Cardiac muscle cell (in vitro differentiated cells and primary cell): Measurements from ENCODE around the gene CCND2. TPM values are rescaled to one million over a fixed set of nuclear protein-coding genes. Genes with fewer than 3 reads are reported as not detected.

Source experiments
- DNase-seq, 2 donors: peaks; one replicate each; pipeline versions ENCODE4 v3.0.0 to v3.0.0-alpha.2; 2010 to 2017; ENCODE audit warnings: low read depth in 1 of 2, low spot score in 1 of 2
- H3K27ac ChIP-seq: fragments of 200-600 bp; sonication (generic); 2 replicates; pipeline ENCODE4 v1.5.1; 2016
- H3K27me3 ChIP-seq: fragments of 200-600 bp; sonication (generic); 2 replicates; pipeline ENCODE4 v1.6.0; 2016; ENCODE audit warnings: control low read depth
- H3K36me3 ChIP-seq: fragments of 200-600 bp; sonication (generic); 2 replicates; pipeline ENCODE4 v1.5.1; 2016; ENCODE audit warnings: control low read depth
- H3K4me1 ChIP-seq: fragments of 200-600 bp; sonication (generic); 2 replicates; pipeline ENCODE4 v1.8.1; 2017; ENCODE audit warnings: low read depth, mild to moderate bottlenecking, mixed run types
- H3K4me3 ChIP-seq: fragments of 200-600 bp; sonication (generic); 2 replicates; pipeline ENCODE4 v1.5.1; 2016; ENCODE audit warnings: mild to moderate bottlenecking
- H3K9me3 ChIP-seq: fragments of 200-600 bp; sonication (generic); 2 replicates; pipeline ENCODE4 v1.5.1; 2017; ENCODE audit warnings: low read depth, mild to moderate bottlenecking, control low read depth
- polyA plus RNA-seq: library from polyadenylated mRNA; unstranded; fragments of >200 nt; fragmentation: Nextera tagmentation; extraction: Ambion mirVana; gene quantifications from 2 replicates; pipeline ENCODE4 v1.2.1, GENCODE V29; 2016
- total RNA-seq: library from RNA; depleted of rRNA; stranded (reverse); fragments of >200 nt; gene quantifications from 2 replicates; pipeline ENCODE4 v1.2.3, GENCODE V29; 2016
- TF ChIP-seq, protein P1 (sequence below): IDR thresholded peaks from 2 replicates; pipeline ENCODE4 v1.5.1; 2012; ENCODE audit warnings: low read depth, mild to moderate bottlenecking, low read length

CCND2 gene
- total and polyA plus RNA-seq, 2 experiments from 2014 or later = 89.9 to 91.5 TPM

DNA sequence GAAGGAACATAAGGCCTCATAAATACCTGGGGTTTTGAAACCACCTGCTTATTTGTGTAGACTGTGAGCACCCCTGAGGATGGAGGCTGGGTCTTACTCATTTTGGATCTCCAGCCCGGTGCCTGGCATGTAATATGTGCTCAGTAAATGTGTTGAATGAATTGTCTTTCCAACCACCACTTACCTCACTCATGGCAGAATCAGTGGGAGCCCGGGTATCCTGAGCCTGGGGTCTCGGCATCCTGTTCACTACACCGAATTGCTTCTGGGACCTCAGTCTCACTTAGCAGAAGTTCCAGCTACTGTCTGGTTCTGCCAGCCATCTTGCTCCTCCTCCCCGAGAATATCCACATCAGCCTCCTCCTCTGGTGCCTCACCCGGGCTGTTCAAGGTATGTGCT, 43.0 kb upstream of the CCND2 start:
- Histone ChIP-seq H3K36me3 (no peaks in the 10 kb centered on the region), H3K4me3 (no peak overlapping the region), H3K4me1 (no peaks in the 10 kb centered on the region), H3K27ac (no peak overlapping the region), H3K27me3 (no peaks in the 10 kb centered on the region), H3K9me3 (no peaks in the 10 kb centered on the region)
- no peak for DNase-seq
- TF ChIP-seq, protein P1, sequence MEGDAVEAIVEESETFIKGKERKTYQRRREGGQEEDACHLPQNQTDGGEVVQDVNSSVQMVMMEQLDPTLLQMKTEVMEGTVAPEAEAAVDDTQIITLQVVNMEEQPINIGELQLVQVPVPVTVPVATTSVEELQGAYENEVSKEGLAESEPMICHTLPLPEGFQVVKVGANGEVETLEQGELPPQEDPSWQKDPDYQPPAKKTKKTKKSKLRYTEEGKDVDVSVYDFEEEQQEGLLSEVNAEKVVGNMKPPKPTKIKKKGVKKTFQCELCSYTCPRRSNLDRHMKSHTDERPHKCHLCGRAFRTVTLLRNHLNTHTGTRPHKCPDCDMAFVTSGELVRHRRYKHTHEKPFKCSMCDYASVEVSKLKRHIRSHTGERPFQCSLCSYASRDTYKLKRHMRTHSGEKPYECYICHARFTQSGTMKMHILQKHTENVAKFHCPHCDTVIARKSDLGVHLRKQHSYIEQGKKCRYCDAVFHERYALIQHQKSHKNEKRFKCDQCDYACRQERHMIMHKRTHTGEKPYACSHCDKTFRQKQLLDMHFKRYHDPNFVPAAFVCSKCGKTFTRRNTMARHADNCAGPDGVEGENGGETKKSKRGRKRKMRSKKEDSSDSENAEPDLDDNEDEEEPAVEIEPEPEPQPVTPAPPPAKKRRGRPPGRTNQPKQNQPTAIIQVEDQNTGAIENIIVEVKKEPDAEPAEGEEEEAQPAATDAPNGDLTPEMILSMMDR = no peak

GRCh38 chr12:4238577-4238976, 35.0 kb upstream of the CCND2 start:
- Histone ChIP-seq H3K36me3 (no peaks in the 10 kb centered on the region), H3K4me3 (no peak overlapping the region), H3K4me1 (no peaks in the 10 kb centered on the region), H3K9me3 (no peaks in the 10 kb centered on the region), H3K27ac (no peak overlapping the region), H3K27me3 (no peaks in the 10 kb centered on the region)
- TF ChIP-seq, protein P1 = no peak
- DNase-seq = no peak

- Histone ChIP-seq H3K36me3 (no peaks in the 10 kb centered on the region), H3K4me1 (no peaks in the 10 kb centered on the region), H3K27ac (no peak overlapping the region), H3K4me3 (no peak overlapping the region), H3K9me3 (no peaks in the 10 kb centered on the region), H3K27me3 (no peaks in the 10 kb centered on the region)
- no peak for DNase-seq
- TF ChIP-seq, protein P1 = no peak
These were observed 33.8 kb upstream of the CCND2 start for GRCh38 chr12:4239746-4240145.

- Histone ChIP-seq H3K27ac (no peak overlapping the region), H3K9me3 (no peaks in the 10 kb centered on the region), H3K27me3 (no peaks in the 10 kb centered on the region), H3K4me1 (no peaks in the 10 kb centered on the region), H3K36me3 (no peaks in the 10 kb centered on the region), H3K4me3 (no peak overlapping the region)
- DNase-seq = no peak
- TF ChIP-seq, protein P1 = no peak
These were observed 33.3 kb upstream of the CCND2 start for GRCh38 chr12:4240161-4240783.

DNA sequence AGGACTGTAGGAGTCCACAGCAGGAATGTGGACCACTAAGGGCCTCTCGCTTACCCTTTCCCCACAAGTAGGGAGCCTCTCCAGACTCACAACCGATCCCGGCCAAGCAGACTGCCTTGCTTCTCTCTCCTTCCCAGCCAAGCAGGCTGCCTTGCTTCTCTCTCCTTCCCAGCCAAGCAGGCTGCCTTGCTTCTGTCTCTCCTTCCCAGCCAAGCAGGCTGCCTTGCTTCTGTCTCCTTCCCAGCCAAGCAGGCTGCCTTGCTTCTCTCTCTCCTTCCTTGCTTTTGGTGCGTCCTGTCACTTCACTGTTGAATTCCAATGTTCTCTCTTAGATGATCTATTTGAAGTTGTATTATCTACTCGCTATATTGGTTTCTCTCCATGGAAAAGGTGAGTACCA, 32.6 kb upstream of the CCND2 start:
- Histone ChIP-seq H3K27me3 (no peaks in the 10 kb centered on the region), H3K4me1 (peaks cover 4% of the 10 kb centered on the region), H3K27ac (no peak overlapping the region), H3K9me3 (no peaks in the 10 kb centered on the region), H3K4me3 (no peak overlapping the region), H3K36me3 (no peaks in the 10 kb centered on the region)
- DNase-seq = no peak
- TF ChIP-seq, protein P1 = no peak
